Suprapubic skin (tissue), 4 donors: ENCODE results near the gene AQP7. TPM values are rescaled to one million over a fixed set of nuclear protein-coding genes. Genes with fewer than 3 reads are reported as not detected.
"Not testable (repeated sequence)": the region's sequence is repeated elsewhere in the genome, so short reads cannot be mapped to it uniquely, and the experiment has no call there.

Experiments
- DNase-seq, 2 donors: peaks; one replicate each; pipeline ENCODE4 v3.0.0-alpha.2; 2019; ENCODE audit warnings: low spot score in 2 of 2
- H3K27ac ChIP-seq: fragments of 200-600 bp; sonication (generic); one replicate; pipeline ENCODE4 v1.5.1; 2019
- H3K27me3 ChIP-seq: fragments of 200-600 bp; sonication (generic); one replicate; pipeline ENCODE4 v1.5.1; 2019
- H3K36me3 ChIP-seq: fragments of 200-600 bp; sonication (generic); one replicate; pipeline ENCODE4 v1.5.1; 2019
- H3K4me1 ChIP-seq: fragments of 200-600 bp; sonication (generic); one replicate; pipeline ENCODE4 v1.5.1; 2019
- H3K4me3 ChIP-seq: fragments of 200-600 bp; sonication (generic); one replicate; pipeline ENCODE4 v1.5.1; 2019; ENCODE audit warnings: mild to moderate bottlenecking
- H3K9me3 ChIP-seq: fragments of 200-600 bp; sonication (generic); one replicate; pipeline ENCODE4 v1.5.1; 2019
- EP300 ChIP-seq: sonication (generic); formaldehyde crosslinking; IDR thresholded peaks from one replicate; pipeline ENCODE4 v1.6.1; 2017; ENCODE audit warnings: antibody characterized with exemption
- POLR2A ChIP-seq, 2 donors: fragments of 450-650 bp; IDR thresholded peaks; one replicate each; pipeline ENCODE4 v1.6.1; 2017; ENCODE audit warnings: antibody characterized with exemption in 2 of 2, mild to moderate bottlenecking in 2 of 2, moderate library complexity in 2 of 2
- POLR2AphosphoS5 ChIP-seq, 3 donors: sonication (generic); formaldehyde crosslinking; IDR thresholded peaks; one replicate each; pipeline ENCODE4 v1.6.1; 2017; ENCODE audit warnings: antibody characterized with exemption in 3 of 3
- WGBS: methylation state at CpG from one replicate; pipeline ENCODE4 v1.1.5; 2018; 5-methylcytosine and 5-hydroxymethylcytosine counted together
- total RNA-seq, 4 donors: library from RNA; depleted of rRNA; stranded (reverse); fragments of >200 nt; gene quantifications; one replicate each; pipeline ENCODE4 v1.1.0, GENCODE V29; 2016
- TF ChIP-seq, protein P1 (sequence below), 2 donors: fragments of 200-600 bp in 1 of 2; fragments of 450-650 bp in 1 of 2; sonication (generic) in 1 of 2; IDR thresholded peaks; one replicate each; pipeline ENCODE4 v1.5.1; 2016 to 2019; ENCODE audit warnings: antibody characterized with exemption in 2 of 2, mild to moderate bottlenecking in 1 of 2, moderate library complexity in 1 of 2

Gene AQP7
- total RNA-seq, 4 donors from 2014 or later: 2.1 to 66.5 (median 13.1) TPM

DNA sequence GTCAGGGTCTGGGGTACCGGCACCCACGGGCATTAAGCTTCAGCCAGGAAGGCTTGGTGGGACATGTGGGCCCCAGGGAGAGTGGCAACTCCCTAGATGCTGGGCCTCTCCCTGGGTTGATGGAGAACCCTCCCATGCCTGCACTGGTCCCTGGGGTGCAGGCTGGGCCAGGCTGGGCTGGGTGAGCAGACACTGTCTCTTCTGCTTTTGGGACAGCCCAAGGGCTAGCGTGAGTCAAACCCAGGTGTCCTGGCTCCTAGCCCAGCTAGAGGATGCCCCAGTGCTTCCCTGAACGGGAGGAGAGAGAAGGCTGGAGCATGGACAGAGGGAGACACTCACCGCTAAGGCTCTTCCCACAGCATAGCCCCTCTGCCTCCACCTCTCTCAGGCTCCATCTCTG lies 5.7 kb upstream of the AQP7 start:
- Histone ChIP-seq H3K36me3 (no peaks in the 10 kb centered on the region), H3K9me3 (no peaks in the 10 kb centered on the region), H3K27ac (no peak overlapping the region), H3K4me1 (peaks cover 25% of the 10 kb centered on the region), H3K27me3 (no peaks in the 10 kb centered on the region), H3K4me3 (no peak overlapping the region)
- 52% methylated on average over 5 of the region's 5 CpGs for WGBS
- no peak for TF ChIP-seq EP300
- TF ChIP-seq POLR2AphosphoS5 (IDR thresholded peaks at IDR 0.05): no peak
- no peak for TF ChIP-seq POLR2A (IDR thresholded peaks at IDR 0.05)
- TF ChIP-seq, protein P1, sequence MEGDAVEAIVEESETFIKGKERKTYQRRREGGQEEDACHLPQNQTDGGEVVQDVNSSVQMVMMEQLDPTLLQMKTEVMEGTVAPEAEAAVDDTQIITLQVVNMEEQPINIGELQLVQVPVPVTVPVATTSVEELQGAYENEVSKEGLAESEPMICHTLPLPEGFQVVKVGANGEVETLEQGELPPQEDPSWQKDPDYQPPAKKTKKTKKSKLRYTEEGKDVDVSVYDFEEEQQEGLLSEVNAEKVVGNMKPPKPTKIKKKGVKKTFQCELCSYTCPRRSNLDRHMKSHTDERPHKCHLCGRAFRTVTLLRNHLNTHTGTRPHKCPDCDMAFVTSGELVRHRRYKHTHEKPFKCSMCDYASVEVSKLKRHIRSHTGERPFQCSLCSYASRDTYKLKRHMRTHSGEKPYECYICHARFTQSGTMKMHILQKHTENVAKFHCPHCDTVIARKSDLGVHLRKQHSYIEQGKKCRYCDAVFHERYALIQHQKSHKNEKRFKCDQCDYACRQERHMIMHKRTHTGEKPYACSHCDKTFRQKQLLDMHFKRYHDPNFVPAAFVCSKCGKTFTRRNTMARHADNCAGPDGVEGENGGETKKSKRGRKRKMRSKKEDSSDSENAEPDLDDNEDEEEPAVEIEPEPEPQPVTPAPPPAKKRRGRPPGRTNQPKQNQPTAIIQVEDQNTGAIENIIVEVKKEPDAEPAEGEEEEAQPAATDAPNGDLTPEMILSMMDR (IDR thresholded peaks at IDR 0.05): no peak
- DNase-seq: no peak

DNA sequence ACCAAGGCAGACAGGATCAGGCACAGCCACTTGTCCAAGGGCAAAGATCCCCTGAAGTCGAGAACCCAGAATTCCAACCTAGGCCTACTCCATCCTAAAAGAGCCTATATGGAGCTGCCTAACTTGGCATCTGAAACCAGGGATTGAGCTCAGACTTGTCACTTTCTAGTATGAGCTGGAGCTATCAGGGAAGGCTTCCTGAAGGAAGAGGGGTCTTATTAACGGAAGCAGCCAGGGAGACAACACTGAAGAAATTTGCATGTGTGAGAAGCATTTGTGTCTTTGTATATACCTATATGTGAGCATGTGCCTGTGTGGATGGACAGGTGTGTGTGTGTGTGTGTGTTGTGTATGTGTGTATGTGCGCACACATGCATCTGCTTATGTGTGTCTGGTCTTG lies 4.7 kb upstream of the AQP7 start:
- Histone ChIP-seq H3K27me3 (no peaks in the 10 kb centered on the region), H3K9me3 (no peaks in the 10 kb centered on the region), H3K36me3 (no peaks in the 10 kb centered on the region), H3K27ac (no peak overlapping the region), H3K4me3 (no peak overlapping the region), H3K4me1 (peaks cover 27% of the 10 kb centered on the region)
- DNase-seq: no peak
- TF ChIP-seq, protein P1 (IDR thresholded peaks at IDR 0.05): no peak
- 68% methylated on average over 3 of the region's 3 CpGs for WGBS

DNA sequence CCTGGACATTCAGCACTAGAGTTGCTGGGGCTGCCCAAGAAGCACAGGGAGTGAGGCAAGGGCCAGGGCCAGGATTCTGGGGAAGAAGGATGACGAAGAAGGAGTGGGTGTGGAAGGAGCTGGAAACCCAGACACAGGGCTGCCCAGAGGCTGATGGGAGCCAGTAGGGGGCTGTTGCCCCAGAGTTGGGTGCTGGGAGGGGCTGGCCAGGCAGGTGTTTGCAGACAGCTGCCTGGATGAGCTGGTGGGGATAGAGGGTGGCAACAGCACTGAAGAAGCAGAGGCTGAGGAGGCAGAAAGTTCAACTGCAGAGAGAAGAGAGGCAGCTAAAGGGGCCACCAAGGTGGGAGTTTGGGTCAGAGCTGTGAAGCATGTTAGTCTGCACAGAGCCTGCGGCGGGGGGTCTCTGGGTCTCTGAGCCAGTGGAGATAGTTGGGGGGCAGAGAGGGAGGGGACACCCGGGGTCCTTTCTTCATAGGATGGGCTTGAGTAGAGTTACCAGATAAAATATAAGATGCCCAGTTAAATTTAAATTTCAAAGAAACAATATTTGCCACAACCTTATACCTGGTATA lies 2.5 kb upstream of the AQP7 start:
- H3K4me1 ChIP-seq: peaks cover 27% of the 10 kb centered on the region
- DNase-seq: no peak
- H3K4me3 ChIP-seq: no peak overlapping the region
- 77% methylated on average over 4 of the region's 4 CpGs for WGBS
- H3K27me3 ChIP-seq: no peaks in the 10 kb centered on the region
- H3K27ac ChIP-seq: no peak overlapping the region
- TF ChIP-seq POLR2A (IDR thresholded peaks at IDR 0.05) (no peak), EP300 (no peak), POLR2AphosphoS5 (IDR thresholded peaks at IDR 0.05) (no peak)
- TF ChIP-seq, protein P1 (IDR thresholded peaks at IDR 0.05): no peak
- no peaks in the 10 kb centered on the region for H3K9me3 ChIP-seq
- H3K36me3 ChIP-seq: no peaks in the 10 kb centered on the region

DNA sequence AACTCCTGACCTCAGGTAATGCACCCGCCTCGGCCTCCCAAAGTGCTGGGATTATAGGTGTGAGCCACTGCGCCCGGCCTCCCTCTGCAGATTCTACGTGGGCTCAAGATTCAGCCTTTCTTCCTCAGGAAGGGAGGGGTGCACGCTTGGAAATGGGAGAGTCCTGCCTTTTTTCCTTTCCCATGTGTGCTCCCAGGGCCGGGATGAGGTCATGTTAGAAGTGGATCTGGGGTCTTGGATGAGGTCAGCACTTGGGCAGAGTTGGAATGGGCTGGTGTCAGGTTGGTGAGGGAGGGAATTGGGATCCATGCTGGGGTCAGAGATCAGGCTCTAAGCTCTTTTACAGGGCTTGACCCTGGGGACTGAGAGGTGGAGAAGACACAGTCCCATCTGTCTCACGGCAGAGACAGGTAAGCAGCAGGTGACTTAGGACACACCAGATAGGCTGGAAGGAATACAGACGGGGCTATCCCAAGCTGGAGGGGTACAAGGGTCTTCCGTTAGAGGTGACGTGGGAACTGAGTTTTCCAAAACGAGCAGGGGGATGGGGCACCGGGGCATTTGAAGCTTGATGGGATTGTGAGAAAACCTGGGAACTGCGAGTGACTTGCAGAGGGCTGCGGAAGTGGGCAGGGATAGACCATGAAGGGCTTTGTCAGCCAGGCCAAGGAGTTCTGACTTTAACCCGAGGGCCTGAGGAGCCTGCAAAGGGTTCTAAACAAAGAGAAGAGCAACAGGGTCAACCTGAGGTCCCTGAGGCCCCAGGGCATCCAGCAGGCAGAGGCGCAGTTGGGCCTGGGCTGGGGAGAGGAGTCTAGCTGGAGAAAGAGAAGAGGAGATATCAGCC lies 1.8 kb upstream of the AQP7 start:
- Histone ChIP-seq H3K4me1 (peaks cover 27% of the 10 kb centered on the region), H3K9me3 (no peaks in the 10 kb centered on the region), H3K4me3 (no peak overlapping the region), H3K36me3 (no peaks in the 10 kb centered on the region), H3K27me3 (no peaks in the 10 kb centered on the region), H3K27ac (no peak overlapping the region)
- TF ChIP-seq, protein P1 (IDR thresholded peaks at IDR 0.05): no peak
- TF ChIP-seq EP300 (no peak), POLR2A (IDR thresholded peaks at IDR 0.05) (no peak), POLR2AphosphoS5 (IDR thresholded peaks at IDR 0.05) (no peak)
- DNase-seq: no peak
- WGBS: 71% methylated on average over 17 of the region's 17 CpGs

DNA sequence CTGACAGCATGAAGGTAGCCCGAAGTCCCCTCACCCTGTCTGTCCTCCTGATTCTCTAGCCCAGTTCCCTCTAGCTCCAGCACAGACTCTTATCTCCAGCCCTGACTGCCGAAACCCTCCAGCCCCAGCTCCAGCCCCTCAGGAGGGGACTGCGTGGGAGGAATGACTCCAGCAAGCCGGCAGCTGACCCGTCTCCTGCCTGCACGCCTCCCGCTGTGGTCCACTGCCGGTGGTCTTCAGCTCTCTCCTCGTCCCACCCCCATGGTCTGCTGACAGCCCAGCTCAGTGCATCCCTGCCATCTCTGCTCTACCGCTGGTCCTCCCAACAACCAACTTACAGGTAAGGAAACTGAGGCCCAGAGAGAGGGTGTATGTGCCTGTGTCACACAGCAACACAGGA lies 559 bp downstream of the AQP7 start:
- not testable (repeated sequence) for H3K4me3 ChIP-seq, H3K27ac ChIP-seq, H3K9me3 ChIP-seq, H3K36me3 ChIP-seq, DNase-seq, H3K27me3 ChIP-seq
- H3K4me1 ChIP-seq: peaks cover 16% of the 10 kb centered on the region
- WGBS: 79% methylated on average over 10 of the region's 10 CpGs

DNA sequence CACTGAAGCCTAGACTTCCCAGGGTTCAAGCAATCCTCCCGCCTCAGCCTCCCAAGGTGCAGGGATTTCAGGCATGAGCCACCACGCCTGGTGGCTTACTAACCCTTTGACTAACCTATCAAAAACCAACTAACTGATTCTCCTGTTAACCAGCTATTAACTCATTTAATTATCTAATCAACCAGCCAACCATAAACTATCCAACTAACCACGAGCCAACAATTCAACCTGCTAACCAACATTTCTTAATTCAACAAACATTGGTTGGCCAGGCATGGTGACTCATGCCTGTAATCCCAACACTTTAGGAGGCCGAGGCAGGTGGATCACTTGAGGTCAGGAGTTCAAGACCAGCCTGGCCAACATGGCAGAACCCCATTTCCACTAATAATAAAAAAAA lies 3.3 kb downstream of the AQP7 start:
- H3K4me3 ChIP-seq, DNase-seq, H3K36me3 ChIP-seq, H3K27ac ChIP-seq, H3K9me3 ChIP-seq, H3K27me3 ChIP-seq: not testable (repeated sequence)
- WGBS: 90% methylated on average over 4 of the region's 4 CpGs
- H3K4me1 ChIP-seq: peaks cover 12% of the 10 kb centered on the region

DNA sequence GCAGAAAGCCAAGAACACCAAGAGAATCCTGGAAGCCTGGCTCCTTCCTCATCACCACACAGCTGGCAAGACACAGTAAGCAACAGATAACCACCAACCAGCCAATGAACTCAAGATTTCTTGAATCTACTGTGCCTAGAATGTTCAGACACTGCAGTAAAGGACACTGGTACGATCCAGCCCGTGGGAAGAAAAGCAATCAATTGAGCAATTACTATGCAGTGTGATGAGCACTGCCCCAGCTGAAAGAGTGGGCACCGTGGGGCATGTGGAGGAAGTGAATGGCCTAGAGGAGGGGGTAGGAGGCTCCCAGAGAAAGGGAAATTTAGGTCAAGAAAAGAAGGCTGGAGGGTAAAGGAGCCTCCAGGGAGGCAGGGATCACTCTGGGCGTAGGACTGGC lies 4.6 kb downstream of the AQP7 start:
- DNase-seq, H3K36me3 ChIP-seq, H3K4me3 ChIP-seq, H3K27ac ChIP-seq, H3K27me3 ChIP-seq, H3K4me1 ChIP-seq, H3K9me3 ChIP-seq: not testable (repeated sequence)
- WGBS: 87% methylated on average over 3 of the region's 4 CpGs

DNA sequence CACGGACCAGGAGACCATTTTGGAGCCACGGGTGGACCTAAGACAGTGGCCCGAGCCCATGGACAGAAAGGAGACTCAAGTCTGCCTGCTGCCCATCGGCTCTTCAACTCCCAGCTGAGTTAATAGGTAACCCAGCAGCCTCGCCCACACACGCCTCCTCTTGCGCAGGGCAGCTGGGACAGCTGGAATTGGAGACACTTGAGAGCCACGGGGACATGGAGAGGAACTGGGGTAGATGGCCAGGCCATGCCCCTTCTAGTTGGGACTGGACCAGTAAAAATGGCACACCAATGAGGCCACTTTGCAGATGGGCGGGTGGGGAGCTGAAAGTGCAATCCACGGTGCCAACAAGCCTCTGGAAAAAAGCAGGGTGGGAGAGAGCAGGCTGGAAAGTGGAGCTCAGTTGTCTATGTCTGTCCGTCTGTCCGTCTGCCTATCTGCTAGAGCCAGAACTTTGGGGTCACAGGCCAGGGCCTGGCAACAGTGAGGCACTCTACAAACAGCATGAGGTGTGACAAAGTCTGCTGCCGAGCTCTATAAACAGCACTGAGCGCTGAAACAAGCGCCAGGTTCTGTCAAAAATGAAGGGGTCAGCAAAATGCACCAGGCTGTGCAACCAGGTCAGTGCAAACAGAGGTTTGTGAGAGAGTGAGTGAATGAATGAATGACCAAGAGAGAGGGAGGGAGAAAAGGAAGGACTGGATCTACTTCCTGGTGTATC lies 7.0 kb downstream of the AQP7 start:
- peaks cover 18% of the 10 kb centered on the region for H3K4me1 ChIP-seq
- not testable (repeated sequence) for DNase-seq, H3K4me3 ChIP-seq, H3K9me3 ChIP-seq, H3K27ac ChIP-seq, H3K36me3 ChIP-seq, H3K27me3 ChIP-seq
- 90% methylated on average over 15 of the region's 15 CpGs for WGBS

DNA sequence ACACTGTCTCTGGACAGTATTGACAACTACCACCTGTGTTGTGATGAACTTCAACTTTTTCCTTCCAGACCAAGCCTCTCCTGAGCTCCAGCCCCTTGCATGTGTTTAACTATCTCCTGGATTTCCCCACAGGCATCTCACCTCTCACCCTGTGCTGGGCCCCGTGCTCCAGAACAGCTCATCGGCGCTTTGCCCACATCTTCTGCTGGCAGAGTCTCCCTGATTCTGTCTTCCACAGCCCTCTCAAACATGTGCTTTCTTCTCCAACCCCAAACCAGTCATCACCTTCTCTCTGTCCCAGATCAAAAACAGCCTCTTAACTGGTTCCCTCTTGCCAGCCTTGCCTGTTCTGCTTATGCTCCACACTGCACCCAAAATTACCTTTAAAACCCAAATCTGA lies 8.4 kb downstream of the AQP7 start:
- not testable (repeated sequence) for H3K27me3 ChIP-seq, H3K9me3 ChIP-seq, DNase-seq, H3K36me3 ChIP-seq, H3K4me3 ChIP-seq, H3K27ac ChIP-seq
- 60% methylated on average over 3 of the region's 3 CpGs for WGBS
- peaks cover 18% of the 10 kb centered on the region for H3K4me1 ChIP-seq
